ENCODE measurements around the gene ACVR1C. TPM values are rescaled to one million over a fixed set of nuclear protein-coding genes. Genes with fewer than 3 reads are reported as not detected.

The ACVR1C gene
- total and polyA plus RNA-seq, 2 of the 8 experiments (the other 6 are each of a cell fraction or from before 2014, with no cell fraction given): 0.21 to 0.52 TPM

DNA sequence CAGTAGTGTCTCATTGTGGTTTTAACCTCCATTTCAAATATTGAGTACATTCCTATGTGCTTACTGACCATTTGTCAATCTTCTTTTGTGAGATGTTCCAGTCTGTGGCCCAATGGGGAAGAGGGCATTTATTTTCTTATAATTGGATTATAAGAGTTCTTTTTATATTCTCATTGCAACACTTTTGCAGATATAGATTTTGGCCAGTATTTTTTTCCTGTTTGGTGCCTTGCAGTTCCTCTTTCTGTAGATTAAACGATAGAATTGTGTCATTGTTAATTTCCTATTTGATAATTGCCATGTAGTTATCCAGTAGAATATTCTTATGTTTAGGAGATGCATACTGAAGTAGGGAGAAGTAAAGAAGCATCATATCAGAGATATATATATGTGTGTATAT lies 128.3 kb downstream of the ACVR1C start:
- H4K5ac ChIP-seq (ENCODE audit: insufficient read length, low read depth, low read length): no peak overlapping the region
- no peaks in the 10 kb centered on the region for H3K36me3 ChIP-seq (ENCODE audit: control insufficient read depth in 2 of 4, insufficient read depth in 4 of 4, low read length in 3 of 4)
- H3K27ac ChIP-seq (ENCODE audit: low read depth, low read length): no peak overlapping the region
- no peak overlapping the region for H2BK20ac ChIP-seq (ENCODE audit: low read length)
- no peak overlapping the region for H3K23ac ChIP-seq (ENCODE audit: insufficient read length)
- no peak overlapping the region for H3K18ac ChIP-seq (ENCODE audit: extremely low read depth, low read length)
- H3K9ac ChIP-seq (replicated peaks in 1 of 4; ENCODE audit: extremely low read depth in 1 of 4, low read depth in 3 of 4, low read length in 3 of 4): no peak overlapping the region
- no peaks in the 10 kb centered on the region for H3K79me1 ChIP-seq (ENCODE audit: low read depth, low read length)
- WGBS, 2 experiments (ENCODE audit: extremely low coverage in 1 of 2, insufficient coverage in 1 of 2, insufficient read length in 1 of 2, insufficient replicate concordance in 2 of 2, low coverage in 1 of 2, low lambda C conversion rate in 2 of 2, missing lambda C conversion rate in 1 of 2): 86% methylated on average over 1 of the region's 1 CpG; no CpG with 5 or more reads in 1 of the 2 experiments
- no peaks in the 10 kb centered on the region; the same call in 1 of the 2 replicates for H3K23me2 ChIP-seq (ENCODE audit: low read depth, low read length)
- no peak overlapping the region for H2BK12ac ChIP-seq (ENCODE audit: low read depth, low read length)
- H4K91ac ChIP-seq (replicated peaks; ENCODE audit: insufficient read length, low read length): no peak overlapping the region
- H2AK5ac ChIP-seq (ENCODE audit: low read depth, low read length): no peak overlapping the region
- H3K9me3 ChIP-seq (ENCODE audit: insufficient read depth in 2 of 2, low read depth in 1 of 2, low read length in 1 of 2): no peaks in the 10 kb centered on the region
- no peaks in the 10 kb centered on the region for H3K27me3 ChIP-seq (replicated peaks in 1 of 4; ENCODE audit: control insufficient read depth in 3 of 4, extremely low read depth in 1 of 4, insufficient read depth in 3 of 4, low read length in 3 of 4)
- no peak overlapping the region for H2AFZ ChIP-seq (ENCODE audit: low read length)
- no peak overlapping the region for H3K4ac ChIP-seq (replicated peaks; ENCODE audit: insufficient read length, low read depth, low read length)
- H4K8ac ChIP-seq (ENCODE audit: extremely low read depth, insufficient read depth, low read length): no peak overlapping the region
- ChIA-PET POLR2A (ENCODE audit: partially characterized antibody) (no interaction called here), CTCF (ENCODE audit: partially characterized antibody) (no interaction called here)
- H2BK120ac ChIP-seq (replicated peaks; ENCODE audit: low read depth, low read length): no peak overlapping the region
- H3K56ac ChIP-seq (replicated peaks; ENCODE audit: insufficient read length, low read depth, low read length): no peak overlapping the region
- H3K4me1 ChIP-seq (replicated peaks in 1 of 4; ENCODE audit: control insufficient read depth in 3 of 4, insufficient read depth in 4 of 4, low read length in 3 of 4): no peaks in the 10 kb centered on the region
- H3K4me2 ChIP-seq (ENCODE audit: insufficient read depth in 1 of 2, low read depth in 2 of 2, low read length in 2 of 2): no peak overlapping the region
- no peak overlapping the region for H2BK15ac ChIP-seq (ENCODE audit: low read length)
- no peak overlapping the region for H2BK5ac ChIP-seq (ENCODE audit: low read depth, low read length)
- FAIRE-seq (no peak), DNase-seq (ENCODE audit: low read depth in 1 of 2, low spot score in 2 of 2) (no peak)
- no peaks in the 10 kb centered on the region for H4K20me1 ChIP-seq (replicated peaks in 1 of 2; ENCODE audit: control insufficient read depth in 1 of 2, insufficient read depth in 2 of 2, low read length in 2 of 2)
- H3K4me3 ChIP-seq (ENCODE audit: extremely low read depth in 1 of 4, insufficient read depth in 2 of 4, low read depth in 3 of 4, low read length in 4 of 4): no peak overlapping the region
- H3K14ac ChIP-seq (ENCODE audit: insufficient read length): no peak overlapping the region
- no peaks in the 10 kb centered on the region for H3K79me2 ChIP-seq (ENCODE audit: control insufficient read depth in 1 of 2, insufficient read depth in 2 of 2, low read length in 2 of 2)
- TF ChIP-seq CTCF (IDR thresholded peaks at IDR 0.05; ENCODE audit: control extremely low read depth in 1 of 3, insufficient read depth in 1 of 3, low read depth in 1 of 3, low read length in 3 of 3): no peak
- no peak for TF ChIP-seq HDAC6 (IDR thresholded peaks at IDR 0.05; ENCODE audit: low read depth, low read length)
- no peak for TF ChIP-seq RFX5 (IDR thresholded peaks at IDR 0.05; ENCODE audit: borderline replicate concordance, low read depth, low read length)
- TF ChIP-seq TAF7 (optimal IDR thresholded peaks at IDR 0.05; ENCODE audit: borderline replicate concordance, low read depth, low read length): no peak
- no peak for TF ChIP-seq CTBP2 (IDR thresholded peaks at IDR 0.05; ENCODE audit: borderline replicate concordance, insufficient read depth, insufficient read length, low read length)
- TF ChIP-seq EP300 (IDR thresholded peaks at IDR 0.05; ENCODE audit: borderline replicate concordance in 1 of 2, low read depth in 2 of 2, low read length in 2 of 2): no peak
- TF ChIP-seq CREB1 (IDR thresholded peaks at IDR 0.05): no peak
- no peak for TF ChIP-seq EZH2 (IDR thresholded peaks at IDR 0.05; ENCODE audit: low read depth, low read length, severe bottlenecking)
- TF ChIP-seq TAF1 (IDR thresholded peaks at IDR 0.05; ENCODE audit: low read depth, low read length): no peak
- no peak for TF ChIP-seq CBX8 (IDR thresholded peaks at IDR 0.05; ENCODE audit: borderline replicate concordance, low read depth, low read length)
- no peak for TF ChIP-seq SUZ12 (IDR thresholded peaks at IDR 0.05; ENCODE audit: low read length)
- TF ChIP-seq POU5F1 (IDR thresholded peaks at IDR 0.05; ENCODE audit: low read depth, low read length): no peak

Data from H1 (cell line).